ENCODE data around the gene RPS6KB2.

- TF ChIP-seq EZH2 (IDR thresholded peaks at IDR 0.05; ENCODE audit: borderline replicate concordance, low read depth, low read length, poor library complexity, severe bottlenecking) = no peak
- TF ChIP-seq CTCF (conservative IDR thresholded peaks at IDR 0.05; ENCODE audit: low read depth, low read length) = no peak
Observed at GRCh38 chr11:67432655-67433349, 4.5 kb downstream of the RPS6KB2 start.
